ENCODE data around the gene PSMG3.

PSMG3 gene

DNA sequence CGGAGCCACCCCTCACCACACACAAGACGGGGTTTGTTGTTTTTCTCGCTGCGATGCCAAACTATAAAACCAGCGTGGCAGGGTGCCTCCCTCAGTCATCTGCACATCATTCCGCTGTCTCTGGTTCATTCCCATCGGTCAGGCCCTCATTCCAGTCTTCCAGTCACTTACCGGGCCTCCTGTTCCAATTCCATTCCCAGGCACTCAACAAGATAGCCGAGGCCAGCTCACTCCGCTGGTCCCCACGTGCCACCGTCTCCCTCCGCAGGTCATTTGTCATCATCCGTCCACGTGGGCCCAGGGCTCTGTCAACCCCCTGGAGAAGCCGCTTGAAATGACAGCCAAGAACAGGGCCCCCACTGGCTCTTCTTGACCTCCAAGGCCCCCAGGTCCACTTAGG, 7.7 kb downstream of the PSMG3 start:
- DNase-seq (no peak), ATAC-seq (replicated peaks) (no peak)
- no peak overlapping the region for H3K27ac Mint-ChIP-seq
- no peaks in the 10 kb centered on the region for H3K27me3 Mint-ChIP-seq
- H3K4me1 Mint-ChIP-seq: peaks cover 3 to 8% of the 10 kb centered on the region in 2 donors
- peaks cover 23 to 28% of the 10 kb centered on the region in 2 donors for H3K36me3 Mint-ChIP-seq
- no peaks in the 10 kb centered on the region for H3K9me3 Mint-ChIP-seq
- no peak overlapping the region for H3K4me3 Mint-ChIP-seq

DNA sequence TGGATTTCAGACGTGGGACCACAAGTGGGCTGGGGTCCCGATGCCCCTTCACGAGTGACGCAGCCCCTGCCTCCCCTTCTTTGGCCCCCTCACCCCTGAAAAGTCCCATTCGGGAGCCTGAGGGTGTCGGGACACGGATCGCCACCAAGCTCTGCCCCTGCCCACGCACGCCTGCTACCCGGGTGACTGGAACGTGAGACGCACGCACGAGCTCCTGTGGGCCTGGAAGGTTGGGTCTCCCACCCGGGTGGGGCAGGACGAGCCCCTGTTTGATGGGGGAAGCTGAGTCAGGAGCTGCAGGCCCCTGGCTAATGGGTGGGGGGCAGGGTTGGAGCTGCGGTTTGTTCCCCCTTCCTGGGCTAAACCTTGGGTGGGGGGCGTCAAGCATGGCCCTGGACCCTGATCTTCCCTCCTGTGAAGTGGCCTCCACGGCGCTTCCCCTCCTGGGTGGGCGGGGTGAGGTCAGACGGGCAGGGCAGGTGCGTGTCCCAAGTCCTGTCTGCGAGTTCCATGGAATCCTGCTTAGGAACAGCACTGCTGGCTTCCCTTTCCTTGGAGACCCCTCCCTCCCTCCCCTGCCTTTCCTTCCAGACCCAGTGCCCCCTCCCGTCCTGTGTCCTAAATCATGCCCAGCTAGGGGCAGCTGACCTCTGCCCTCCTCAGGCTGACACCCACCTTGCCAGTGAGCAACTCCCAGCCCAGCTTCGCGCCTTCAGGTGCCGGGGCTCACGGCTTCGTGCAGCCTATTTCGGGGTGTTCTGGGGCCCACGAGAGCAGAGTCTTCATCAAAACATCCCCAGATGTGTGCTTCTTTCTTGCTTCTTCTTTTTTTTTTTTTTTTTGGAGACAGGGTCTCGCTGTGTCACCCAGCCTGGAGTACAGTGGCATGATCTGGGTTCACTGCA, 8.5 kb downstream of the PSMG3 start:
- Mint-ChIP-seq H3K27ac (no peak overlapping the region), H3K9me3 (no peaks in the 10 kb centered on the region)
- ATAC-seq (replicated peaks): no peak

DNA sequence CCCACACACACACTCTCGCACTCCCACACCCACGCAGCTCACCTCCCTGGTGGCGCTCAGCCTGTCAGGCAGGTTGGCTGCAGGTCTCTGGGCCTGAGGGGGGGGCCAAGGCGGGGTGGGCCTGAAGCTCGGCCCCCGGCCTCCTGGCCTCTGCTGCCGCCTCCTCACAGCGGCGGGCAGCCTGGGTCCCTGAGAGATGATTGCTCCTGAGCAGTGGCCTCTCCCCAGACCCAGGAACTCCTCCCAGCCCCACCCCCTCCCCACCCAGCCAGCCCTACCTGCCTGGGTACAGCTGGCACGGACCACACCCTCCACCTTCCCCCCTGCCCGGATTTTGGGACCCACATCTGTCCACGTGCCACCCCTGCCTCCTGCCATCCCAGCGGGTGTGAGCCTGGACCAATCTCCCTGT, 9.2 kb downstream of the PSMG3 start:
- no peak overlapping the region for H3K27ac Mint-ChIP-seq
- peaks cover 2 to 6% of the 10 kb centered on the region in 2 donors for H3K4me1 Mint-ChIP-seq
- no peaks in the 10 kb centered on the region for H3K9me3 Mint-ChIP-seq
- no peak overlapping the region for H3K4me3 Mint-ChIP-seq
- no peak for DNase-seq
- ATAC-seq (replicated peaks): no peak
- no peaks in the 10 kb centered on the region for H3K27me3 Mint-ChIP-seq
- peaks cover 12 to 13% of the 10 kb centered on the region in 2 donors for H3K36me3 Mint-ChIP-seq

More for the DNA sequence above, 8.5 kb downstream of the PSMG3 start:
- Mint-ChIP-seq H3K36me3 (peaks cover 17 to 20% of the 10 kb centered on the region in 2 donors), H3K4me3 (no peak overlapping the region), H3K27me3 (no peaks in the 10 kb centered on the region), H3K4me1 (peaks cover 1 to 2% of the 10 kb centered on the region in 2 donors)
- DNase-seq: no peak

DNA sequence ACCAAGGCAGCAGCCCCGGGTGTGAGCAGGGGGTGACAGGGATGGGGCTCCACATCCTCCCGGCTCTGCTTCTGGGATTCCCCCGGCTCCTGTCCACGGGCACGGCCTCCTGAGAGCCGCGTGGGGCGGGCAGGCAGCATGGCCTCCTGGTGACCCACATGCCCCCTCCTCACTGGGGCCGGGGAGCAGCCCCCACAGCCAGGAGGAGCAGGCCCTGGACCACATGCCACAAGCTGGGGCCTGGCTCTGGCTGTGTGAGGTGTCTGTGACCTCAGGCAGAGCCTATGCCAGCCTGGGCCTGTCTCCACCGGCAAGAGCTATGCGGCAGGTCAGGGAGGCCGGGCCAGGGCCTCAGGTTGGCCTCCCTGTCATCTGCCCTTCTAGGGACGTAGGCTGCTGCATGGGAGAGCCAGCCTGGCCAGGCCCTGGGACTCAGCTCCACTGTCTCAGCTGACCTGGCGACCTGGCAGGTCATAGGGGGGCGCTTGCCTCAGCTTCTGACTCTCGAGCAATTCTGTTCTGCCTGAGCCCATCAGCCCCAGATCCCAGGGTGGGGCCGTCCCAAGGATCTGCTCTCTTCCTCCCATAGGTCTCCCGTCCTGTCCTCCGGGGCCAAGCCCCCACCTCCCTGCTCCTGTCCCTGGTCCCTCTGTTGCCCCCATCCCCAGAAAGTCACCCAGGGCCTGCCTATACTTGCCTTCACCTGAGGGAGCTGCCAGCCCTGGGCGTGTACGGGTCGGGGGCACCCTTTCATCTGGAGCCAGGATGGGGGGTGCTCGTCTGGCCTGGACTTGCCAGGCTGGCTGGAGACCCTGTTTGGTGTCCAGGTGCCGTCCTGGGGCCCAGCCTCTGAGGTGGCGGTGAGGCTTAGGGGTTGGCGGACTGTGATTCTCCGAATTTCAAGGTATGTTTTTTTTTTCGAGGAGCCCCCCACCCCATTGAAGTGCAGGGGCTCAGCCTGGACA, 9.9 kb downstream of the PSMG3 start:
- H3K4me3 Mint-ChIP-seq: no peak overlapping the region
- no peak overlapping the region for H3K27ac Mint-ChIP-seq
- ATAC-seq (replicated peaks): no peak
- no peak for DNase-seq
- peaks cover 2 to 6% of the 10 kb centered on the region in 2 donors for H3K4me1 Mint-ChIP-seq
- H3K9me3 Mint-ChIP-seq: no peaks in the 10 kb centered on the region
- no peaks in the 10 kb centered on the region for H3K27me3 Mint-ChIP-seq
- H3K36me3 Mint-ChIP-seq: peaks cover 5 to 6% of the 10 kb centered on the region in 2 donors

DNA sequence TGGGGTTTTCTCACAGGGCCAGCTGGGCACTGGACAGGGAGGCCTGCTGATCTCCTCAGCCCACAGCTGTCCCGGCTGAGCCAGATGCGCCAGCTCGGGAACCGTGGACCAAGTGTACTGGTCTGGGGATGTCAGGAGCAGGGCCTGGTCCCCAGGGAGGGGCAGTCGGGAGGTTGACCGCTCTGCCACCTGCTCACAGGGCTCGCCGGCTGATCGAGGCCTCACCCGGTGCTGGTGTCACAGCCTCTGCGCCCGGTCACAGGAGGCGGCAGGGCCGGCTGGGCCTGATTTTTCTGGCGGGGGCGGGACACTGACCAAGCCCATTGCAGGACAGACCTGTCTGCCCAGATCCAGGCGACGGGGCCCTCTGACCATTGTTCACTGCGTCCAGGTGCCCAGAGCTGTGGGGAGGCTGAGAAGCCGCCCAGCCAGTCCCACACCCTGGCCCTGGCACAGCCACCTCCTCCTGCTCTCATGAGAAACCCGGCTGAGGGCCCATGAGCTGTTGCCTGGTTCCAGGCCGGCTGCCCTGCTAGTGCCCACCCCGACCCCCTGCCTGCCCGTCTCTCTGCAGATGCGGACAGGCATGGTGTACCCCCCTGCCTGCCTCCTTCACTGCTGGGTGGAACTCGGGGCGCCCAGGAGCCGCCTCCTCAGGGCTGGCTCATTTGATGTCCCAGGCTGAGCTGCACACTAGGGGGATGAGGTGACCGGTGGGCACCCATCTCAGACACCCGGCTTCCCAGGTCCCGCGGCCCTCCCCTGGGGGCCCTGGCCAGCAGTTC, 10.8 kb downstream of the PSMG3 start:
- ATAC-seq (replicated peaks): no peak
- Mint-ChIP-seq H3K36me3 (no peaks in the 10 kb centered on the region), H3K27ac (no peak overlapping the region), H3K4me1 (peaks cover 2 to 6% of the 10 kb centered on the region in 2 donors), H3K9me3 (no peaks in the 10 kb centered on the region), H3K4me3 (no peak overlapping the region), H3K27me3 (no peaks in the 10 kb centered on the region)
- no peak for DNase-seq

DNA sequence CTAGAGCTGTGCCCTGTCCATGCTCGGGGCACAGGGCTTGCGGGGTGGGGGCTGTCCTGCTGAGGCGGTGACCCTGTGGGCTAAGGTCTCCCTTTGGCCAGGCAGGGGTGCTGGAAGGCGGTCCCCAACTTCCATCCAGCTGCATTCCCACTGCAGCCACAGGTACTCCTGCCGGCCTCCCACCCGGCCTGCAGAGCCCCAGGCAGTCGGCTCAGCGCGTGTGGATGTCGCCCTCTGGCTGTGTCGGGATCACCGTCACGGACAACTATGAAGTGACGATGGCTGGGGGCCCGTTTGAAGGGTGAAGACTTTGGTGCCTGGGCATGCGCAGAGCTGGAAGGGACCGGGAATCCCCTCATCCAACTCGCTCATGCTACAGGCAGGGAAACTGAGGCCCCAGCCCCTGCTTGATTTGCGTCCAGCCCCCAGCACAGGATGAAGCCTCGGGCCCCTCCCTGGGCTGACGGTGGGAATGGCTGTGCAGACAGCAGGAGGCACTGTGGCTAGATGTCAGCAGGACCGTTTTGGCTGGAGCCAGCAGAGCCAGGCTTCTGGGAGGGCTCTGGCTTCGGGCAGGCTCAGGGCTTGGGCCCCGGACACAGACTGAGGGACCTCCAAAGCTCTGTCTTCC, 11.5 kb downstream of the PSMG3 start:
- DNase-seq (no peak), ATAC-seq (replicated peaks) (no peak)
- H3K9me3 Mint-ChIP-seq: no peaks in the 10 kb centered on the region
- no peaks in the 10 kb centered on the region for H3K36me3 Mint-ChIP-seq
- H3K27ac Mint-ChIP-seq: no peak overlapping the region
- peaks cover 2 to 6% of the 10 kb centered on the region in 2 donors for H3K4me1 Mint-ChIP-seq
- H3K4me3 Mint-ChIP-seq: no peak overlapping the region
- H3K27me3 Mint-ChIP-seq: no peaks in the 10 kb centered on the region

DNA sequence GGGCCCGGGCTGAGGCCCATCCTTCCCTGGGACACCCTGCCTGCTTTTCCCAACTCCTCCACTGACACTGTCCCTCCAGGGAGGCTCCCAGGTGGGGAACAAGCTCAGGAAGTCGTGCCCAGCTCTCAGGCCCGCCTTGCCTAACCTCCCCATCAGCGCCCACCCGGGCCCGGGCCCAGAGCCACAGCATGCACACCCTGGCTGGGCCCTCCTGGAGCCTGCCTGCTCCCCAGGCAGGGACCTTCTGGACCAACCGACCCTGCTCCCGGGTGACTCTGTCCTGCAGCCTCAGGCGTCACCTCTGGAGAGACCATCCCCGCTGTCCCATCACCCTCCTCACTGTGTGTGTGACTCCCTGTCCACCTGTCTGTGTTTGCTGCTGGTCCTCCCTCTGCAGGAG, 12.1 kb downstream of the PSMG3 start:
- Mint-ChIP-seq H3K27ac (no peak overlapping the region), H3K4me3 (no peak overlapping the region), H3K27me3 (no peaks in the 10 kb centered on the region), H3K36me3 (no peaks in the 10 kb centered on the region), H3K4me1 (peaks cover 2 to 6% of the 10 kb centered on the region in 2 donors), H3K9me3 (no peaks in the 10 kb centered on the region)
- no peak for ATAC-seq (replicated peaks)
- DNase-seq: no peak

DNA sequence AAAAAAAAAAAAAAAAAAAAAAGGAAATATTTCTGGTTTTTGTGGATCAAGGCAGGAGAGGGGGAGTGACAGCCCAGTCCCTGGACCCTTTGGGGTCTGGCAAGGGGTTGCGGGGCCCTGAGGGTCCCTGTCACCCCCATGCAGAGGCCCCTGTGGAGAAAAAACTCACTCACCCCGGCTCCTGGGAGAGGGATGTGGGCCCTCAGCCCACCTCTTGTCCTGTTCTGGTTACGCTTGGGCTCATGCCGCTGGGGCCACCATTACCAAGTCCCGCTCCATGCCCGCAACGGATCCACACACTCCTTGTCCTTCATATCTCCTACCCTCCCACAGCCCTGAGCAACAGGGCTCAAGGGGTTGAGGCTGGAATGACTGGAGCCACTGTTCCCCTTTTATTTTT, 12.8 kb downstream of the PSMG3 start:
- Mint-ChIP-seq H3K4me1 (peaks cover 2 to 6% of the 10 kb centered on the region in 2 donors), H3K36me3 (no peaks in the 10 kb centered on the region), H3K27me3 (no peaks in the 10 kb centered on the region), H3K27ac (no peak overlapping the region), H3K4me3 (no peak overlapping the region), H3K9me3 (no peaks in the 10 kb centered on the region)
- ATAC-seq (replicated peaks) (no peak), DNase-seq (no peak)

DNA sequence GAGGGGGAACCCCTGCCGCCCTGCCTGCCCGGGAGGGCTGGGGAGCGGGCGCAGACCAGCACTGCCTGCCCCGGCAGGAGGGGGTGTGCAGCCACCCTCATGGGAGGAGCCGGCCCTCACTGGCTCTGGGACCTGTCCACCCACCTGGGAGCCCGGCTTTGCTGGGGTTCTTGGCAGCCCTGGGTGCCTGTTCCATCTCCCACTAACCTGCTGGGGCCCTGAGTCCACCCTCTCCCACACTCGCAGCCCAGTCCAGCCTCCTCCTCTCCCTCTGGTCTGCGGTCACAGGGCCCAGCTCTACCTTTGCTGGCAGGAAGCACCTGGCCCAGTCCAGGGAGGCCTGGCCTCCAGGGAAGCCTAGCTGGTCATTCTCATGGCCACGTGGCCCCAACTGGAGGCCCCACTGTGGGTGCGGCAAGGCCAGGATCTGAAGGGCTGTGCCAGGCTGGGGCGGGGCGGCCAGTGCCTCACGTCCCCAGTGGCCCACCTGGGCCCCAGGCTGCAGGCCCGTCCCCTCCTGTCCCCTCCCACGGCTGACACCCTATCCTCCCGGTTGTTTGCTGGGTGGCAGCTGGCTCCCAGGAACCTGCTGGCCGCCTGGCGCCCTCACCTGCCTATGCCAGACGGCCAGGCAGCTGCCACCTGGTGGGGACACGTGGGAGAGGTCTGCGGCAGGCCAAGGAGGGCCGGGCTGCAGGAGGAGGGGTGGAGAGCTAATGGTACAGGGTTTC, 13.9 kb downstream of the PSMG3 start, which contains the start of gene TMEM184A:
Gene TMEM184A (minus strand): TSS at position 393 of the 731 bp plus-strand sequence. CDS start 721 bp downstream, outside the sequence.
- Mint-ChIP-seq H3K9me3 (no peaks in the 10 kb centered on the region), H3K27ac (no peak within 1 kb of the TSS), H3K27me3 (no peaks in the 10 kb centered on the region), H3K4me3 (no peak within 1 kb of the TSS), H3K4me1 (peaks cover 2 to 6% of the 10 kb centered on the region in 2 donors), H3K36me3 (no peaks in the 10 kb centered on the region)
- peak; percentile 31 for DNase-seq
- peak; percentile 80 to 84 for ATAC-seq (replicated peaks)

DNA sequence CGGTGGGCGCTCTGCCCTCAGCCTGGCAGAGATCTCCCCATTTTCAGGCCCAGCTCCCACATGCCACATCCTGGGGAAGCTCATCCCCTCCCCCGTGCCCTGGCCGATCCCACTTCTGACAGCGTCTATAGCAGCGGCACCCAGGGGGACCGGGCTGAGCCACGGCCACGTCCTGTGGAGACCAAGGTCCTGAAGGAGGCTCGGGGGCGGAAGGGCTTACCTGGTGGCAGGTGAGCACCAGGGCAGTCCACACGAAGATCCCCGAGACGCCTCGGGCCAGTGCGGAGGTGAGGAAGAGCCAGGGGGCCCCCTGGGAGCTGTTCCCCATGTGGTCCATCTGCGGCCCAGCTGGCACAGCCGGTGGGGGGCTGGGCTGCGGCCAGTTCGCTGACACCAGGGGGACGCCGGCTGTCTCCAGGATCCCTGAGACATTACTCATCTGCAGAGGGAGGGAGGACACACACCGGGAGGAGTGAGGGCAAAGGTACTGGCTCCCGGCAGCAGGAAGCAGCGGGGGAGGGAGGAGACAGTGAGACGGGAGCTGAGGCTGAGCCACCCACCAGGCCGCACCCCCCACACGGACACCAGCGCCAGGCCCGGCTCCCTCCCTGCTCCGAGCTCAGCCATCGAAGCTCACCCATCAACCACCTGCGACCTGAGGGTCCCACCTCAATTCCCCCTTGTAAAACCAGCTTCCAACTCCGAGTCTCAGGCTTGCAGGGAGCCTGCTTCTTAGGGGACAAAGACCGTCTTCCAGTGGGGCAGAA, 14.6 kb downstream of the PSMG3 start:
- Mint-ChIP-seq H3K9me3 (no peaks in the 10 kb centered on the region), H3K27ac (peak overlapping the region; percentile 31), H3K27me3 (no peaks in the 10 kb centered on the region), H3K4me3 (no peak overlapping the region), H3K4me1 (peaks cover 2 to 6% of the 10 kb centered on the region in 2 donors), H3K36me3 (no peaks in the 10 kb centered on the region)
- ATAC-seq (replicated peaks) (no peak), DNase-seq (no peak)

DNA sequence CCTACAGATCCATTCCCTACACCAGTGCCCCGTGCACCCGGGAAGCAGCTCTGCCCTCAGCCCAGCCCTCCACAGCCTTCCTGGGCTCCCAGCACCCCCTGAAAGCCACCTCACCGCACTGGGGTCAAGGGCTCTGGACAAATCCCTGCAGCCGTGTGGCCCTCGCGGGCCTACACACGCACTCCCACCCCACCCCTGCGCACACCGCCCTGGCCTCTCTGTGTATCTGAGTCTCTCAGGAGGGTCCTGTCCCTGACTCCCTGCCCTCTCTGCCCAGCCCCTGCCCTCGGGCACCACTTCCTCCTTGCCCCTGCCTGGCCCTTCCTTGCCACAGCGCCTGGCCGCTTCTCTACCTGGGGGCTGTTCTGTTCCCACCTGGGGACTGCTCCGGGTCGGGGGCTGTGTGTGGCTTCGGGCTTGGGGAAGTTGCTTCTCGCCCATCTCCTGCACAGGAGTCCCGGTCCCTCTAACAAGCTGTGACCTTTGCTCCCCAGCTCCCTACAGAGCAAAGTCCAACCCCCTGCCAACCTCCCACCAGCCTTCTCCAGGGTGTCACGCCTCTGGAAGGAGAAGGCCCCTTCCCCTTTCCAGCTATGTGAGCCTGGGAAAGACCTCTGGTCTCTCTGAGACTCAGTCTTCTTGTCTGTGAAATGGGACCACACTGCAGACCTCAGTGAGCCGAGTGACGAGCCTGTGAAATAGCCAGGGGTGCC, 15.3 kb downstream of the PSMG3 start:
- Mint-ChIP-seq H3K36me3 (no peaks in the 10 kb centered on the region), H3K9me3 (no peaks in the 10 kb centered on the region), H3K4me3 (no peak overlapping the region), H3K27me3 (no peaks in the 10 kb centered on the region), H3K27ac (peak overlapping the region; percentile 31), H3K4me1 (peaks cover 2 to 6% of the 10 kb centered on the region in 2 donors)
- DNase-seq (no peak), ATAC-seq (replicated peaks) (no peak)

All from stimulated activated naive B cell treated with anti-CD40 and anti-IgM and Interleukin-4, amounts not matched to agents 10 μg/mL and 1 μg/mL and 100 μg/mL, for 72 hours (primary cell).